ENCODE measurements around the gene CACNA1C. TPM values are rescaled to one million over a fixed set of nuclear protein-coding genes. Genes with fewer than 3 reads are reported as not detected.

Gene CACNA1C
- total RNA-seq, 1 experiment from 2014 or later, result 1.1 TPM

- no peaks in the 10 kb centered on the region for H3K79me2 ChIP-seq (ENCODE audit: insufficient read depth, low read length)
- H3K23ac ChIP-seq (ENCODE audit: insufficient read length, low read depth, low read length), result no peak overlapping the region
- no peak overlapping the region for H3K4me2 ChIP-seq (ENCODE audit: insufficient read depth, insufficient read length, low read length)
- H3K27ac ChIP-seq (ENCODE audit: insufficient read length, low read depth, low read length), result no peak overlapping the region
- no peaks in the 10 kb centered on the region for H3K23me2 ChIP-seq (ENCODE audit: insufficient read length, low read depth, low read length, poor library complexity, severe bottlenecking)
- H3K56ac ChIP-seq (ENCODE audit: insufficient read length, low read depth, low read length), result no peak overlapping the region
- H2BK120ac ChIP-seq (ENCODE audit: low read depth, low read length, poor library complexity, severe bottlenecking), result no peak overlapping the region
- no peak overlapping the region; the same call in 1 of the 2 replicates for H3K14ac ChIP-seq (ENCODE audit: insufficient read depth, low read length)
- H2AK5ac ChIP-seq (ENCODE audit: insufficient read length, low read length), result no peak overlapping the region
- H3K9me3 Mint-ChIP-seq, result peaks cover 0 to 5% of the 10 kb centered on the region in 2 experiments; a peak in 2 of 5 replicates
- H3K36me3 Mint-ChIP-seq (ENCODE audit: insufficient read depth in 1 of 3, low read depth in 3 of 3), result no peaks in the 10 kb centered on the region; a peak in 1 of 7 replicates
- no peaks in the 10 kb centered on the region for H3K27me3 ChIP-seq (ENCODE audit: insufficient read depth, low read length)
- H4K5ac ChIP-seq (ENCODE audit: insufficient read length, low read depth, low read length), result no peak overlapping the region
- no peak overlapping the region for H2BK12ac ChIP-seq (ENCODE audit: insufficient read length, low read depth, low read length)
- H4K20me1 ChIP-seq (ENCODE audit: control insufficient read depth, insufficient read depth, insufficient read length), result no peaks in the 10 kb centered on the region
- no CpG with 5 or more reads among the region's 11 CpGs for WGBS (ENCODE audit: extremely low coverage, insufficient read length, low lambda C conversion rate)
- no peaks in the 10 kb centered on the region for H3K79me1 ChIP-seq (ENCODE audit: insufficient read depth, low read depth, low read length, poor library complexity, severe bottlenecking)
- peaks cover 4% of the 10 kb centered on the region for H3K27me3 Mint-ChIP-seq (ENCODE audit: low read depth)
- no peak overlapping the region for H3K9ac ChIP-seq (ENCODE audit: extremely low read depth, insufficient read length, low read length)
- no peak overlapping the region for H3K27ac Mint-ChIP-seq
- H3K4ac ChIP-seq (ENCODE audit: low read depth, low read length), result no peak overlapping the region
- H2BK20ac ChIP-seq (ENCODE audit: low read depth, low read length, poor library complexity, severe bottlenecking), result no peak overlapping the region
- H3K4me3 Mint-ChIP-seq, result no peak overlapping the region
- no peaks in the 10 kb centered on the region for H3K4me1 ChIP-seq (ENCODE audit: insufficient read depth, low read length)
- DNase-seq, result no peak
- no peak overlapping the region for H3T11ph ChIP-seq (ENCODE audit: low read length)
- H2AFZ ChIP-seq (ENCODE audit: low read length), result no peak overlapping the region
- no peak overlapping the region for H4K8ac ChIP-seq (replicated peaks; ENCODE audit: insufficient read length, low read depth, low read length)
- no peak overlapping the region for H4K91ac ChIP-seq (ENCODE audit: insufficient read length, low read depth, low read length)
- H3K4me1 Mint-ChIP-seq, result no peaks in the 10 kb centered on the region
- H2BK5ac ChIP-seq (ENCODE audit: insufficient read length, low read length), result no peak overlapping the region
- TF ChIP-seq CTCF (conservative IDR thresholded peaks at IDR 0.05), result no peak
- no peaks in the 10 kb centered on the region for H3K9me3 ChIP-seq (ENCODE audit: control insufficient read depth, low read depth, low read length)
- H3K18ac ChIP-seq (ENCODE audit: insufficient read length, low read depth, low read length), result no peak overlapping the region
- H2BK15ac ChIP-seq (ENCODE audit: low read depth, low read length), result no peak overlapping the region
These were observed 386.7 kb downstream of the CACNA1C start for GRCh38 chr12:2439332-2440100.

All from H9 (cell line).